K562 (cell line): ENCODE measurements around the gene DAP. TPM values are rescaled to one million over a fixed set of nuclear protein-coding genes. Genes with fewer than 3 reads are reported as not detected.

Experiments used
- CBFA2T2 ChIP-seq: fragments of 450-650 bp; conservative IDR thresholded peaks from 2 replicates; pipeline ENCODE4 v1.6.1; 2017; ENCODE audit warnings: mild to moderate bottlenecking
- CHCHD3 ChIP-seq: fragments of 250-450 bp; sonication (Bioruptor Pico); IDR thresholded peaks from 2 replicates; pipeline ENCODE4 v2.1.2; 2022; ENCODE audit warnings: mild to moderate bottlenecking
- CREB5 ChIP-seq: fragments of 250-450 bp; sonication (Bioruptor Pico); IDR thresholded peaks from 2 replicates; pipeline ENCODE4 v1.5.0; 2020; ENCODE audit warnings: mild to moderate bottlenecking
- DACH1 ChIP-seq: fragments of 450-650 bp; IDR thresholded peaks from 2 replicates; pipeline ENCODE4 v1.6.1; 2018; ENCODE audit not compliant: partially characterized antibody
- FOXJ3 ChIP-seq: sonication (generic); formaldehyde crosslinking; IDR thresholded peaks from 2 replicates; pipeline ENCODE4 v1.4.0; 2020; ENCODE audit warnings: mild to moderate bottlenecking, missing genetic modification reagents
- ZBED1 ChIP-seq: IDR thresholded peaks from 2 replicates; pipeline ENCODE4 v1.6.1; 2014
- ZNF3 ChIP-seq: fragments of 250-450 bp; sonication (Bioruptor Pico); IDR thresholded peaks from 2 replicates; pipeline ENCODE4 v1.5.0; 2021; ENCODE audit warnings: mild to moderate bottlenecking, moderate library complexity
- ZNF318 ChIP-seq, 2 experiments: fragments of 450-650 bp; IDR thresholded peaks; 2 replicates each; pipeline ENCODE4 v1.6.1; 2016; ENCODE audit warnings: mild to moderate bottlenecking in 2 of 2, borderline replicate concordance in 1 of 2, low read depth in 1 of 2, moderate library complexity in 1 of 2
- polyA plus RNA-seq, 8 experiments: library from polyadenylated mRNA; depleted of rRNA in 4 of 8; stranded (reverse) in 5 of 8; unstranded in 3 of 8; fragments of >200 nt; fragmentation: Nextera tagmentation in 2 of 8; fragmentation: Illumina TruSeq in 1 of 8; extraction: Ambion mirVana in 2 of 8; extraction: Trizol in 1 of 8; gene quantifications; 2 replicates each; pipeline versions ENCODE4 v1.2.1 to v1.2.3, GENCODE V29; 2011 to 2014; ENCODE audit warnings: inconsistent platforms in 1 of 8, missing spikeins in 1 of 8
- total RNA-seq, 7 experiments: library from RNA; depleted of rRNA in 6 of 7; stranded (reverse); fragments of >200 nt in 6 of 7; fragmentation: Illumina TruSeq in 2 of 7; extraction: Trizol in 2 of 7; gene quantifications; 2 replicates each; pipeline versions ENCODE4 v1.2.1 to v1.2.3, GENCODE V29; 2011 to 2021; ENCODE audit warnings: low replicate concordance in 1 of 7
- TF ChIP-seq, protein P1 (sequence below): fragments of 250-450 bp; sonication (Bioruptor Pico); IDR thresholded peaks from 2 replicates; pipeline ENCODE4 v1.9.0; 2021; ENCODE audit warnings: mild to moderate bottlenecking, inconsistent platforms
- TF ChIP-seq, protein P2 (sequence below): fragments of 450-650 bp; IDR thresholded peaks from 2 replicates; pipeline ENCODE4 v1.6.1; 2017; ENCODE audit warnings: antibody characterized with exemption
- TF ChIP-seq, protein P3 (sequence below): fragments of 250-450 bp; sonication (Bioruptor Pico); IDR thresholded peaks from 2 replicates; pipeline ENCODE4 v1.8.0; 2022; ENCODE audit warnings: inconsistent platforms, mild to moderate bottlenecking, moderate library complexity, borderline replicate concordance

Gene DAP
- total and polyA plus RNA-seq, 9 of the 15 experiments (the other 6 are each of a cell fraction or from before 2014, with no cell fraction given): 14.1 to 151 (median 34.5) TPM

DNA sequence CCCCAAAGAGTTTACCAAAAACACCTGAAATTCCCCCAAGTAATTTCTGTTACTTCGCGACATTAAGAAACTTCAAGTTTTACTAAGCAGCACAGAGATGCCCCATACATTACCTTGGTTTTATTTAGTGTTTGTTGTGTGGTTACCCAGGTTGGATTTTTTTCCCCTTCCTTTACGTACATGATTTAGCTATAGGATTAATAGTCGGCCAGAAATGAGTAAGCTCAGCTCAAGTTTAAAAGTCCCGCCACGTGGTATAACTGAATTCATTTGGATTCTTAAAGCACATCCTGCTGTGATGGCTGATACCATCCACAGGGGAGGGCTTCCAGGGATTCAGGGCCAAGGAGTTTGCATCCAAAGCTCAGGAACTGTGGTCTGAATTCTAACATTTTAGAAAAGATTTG lies 75.9 kb downstream of the DAP start (continued):
- TF ChIP-seq ZNF318 (IDR thresholded peaks at IDR 0.05; ENCODE audit: borderline replicate concordance in 1 of 2, low read depth in 1 of 2) (no peak), CREB5 (CRISPR knock-in tag) (no peak), CBFA2T2 (no peak), ZNF3 (CRISPR knock-in tag) (no peak), DACH1 (no peak), ZBED1 (no peak), FOXJ3 (CRISPR knock-in tag) (no peak), CHCHD3 (CRISPR knock-in tag) (no peak)
- TF ChIP-seq, protein P1, sequence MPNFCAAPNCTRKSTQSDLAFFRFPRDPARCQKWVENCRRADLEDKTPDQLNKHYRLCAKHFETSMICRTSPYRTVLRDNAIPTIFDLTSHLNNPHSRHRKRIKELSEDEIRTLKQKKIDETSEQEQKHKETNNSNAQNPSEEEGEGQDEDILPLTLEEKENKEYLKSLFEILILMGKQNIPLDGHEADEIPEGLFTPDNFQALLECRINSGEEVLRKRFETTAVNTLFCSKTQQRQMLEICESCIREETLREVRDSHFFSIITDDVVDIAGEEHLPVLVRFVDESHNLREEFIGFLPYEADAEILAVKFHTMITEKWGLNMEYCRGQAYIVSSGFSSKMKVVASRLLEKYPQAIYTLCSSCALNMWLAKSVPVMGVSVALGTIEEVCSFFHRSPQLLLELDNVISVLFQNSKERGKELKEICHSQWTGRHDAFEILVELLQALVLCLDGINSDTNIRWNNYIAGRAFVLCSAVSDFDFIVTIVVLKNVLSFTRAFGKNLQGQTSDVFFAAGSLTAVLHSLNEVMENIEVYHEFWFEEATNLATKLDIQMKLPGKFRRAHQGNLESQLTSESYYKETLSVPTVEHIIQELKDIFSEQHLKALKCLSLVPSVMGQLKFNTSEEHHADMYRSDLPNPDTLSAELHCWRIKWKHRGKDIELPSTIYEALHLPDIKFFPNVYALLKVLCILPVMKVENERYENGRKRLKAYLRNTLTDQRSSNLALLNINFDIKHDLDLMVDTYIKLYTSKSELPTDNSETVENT (CRISPR knock-in tag): no peak
- TF ChIP-seq, protein P2, sequence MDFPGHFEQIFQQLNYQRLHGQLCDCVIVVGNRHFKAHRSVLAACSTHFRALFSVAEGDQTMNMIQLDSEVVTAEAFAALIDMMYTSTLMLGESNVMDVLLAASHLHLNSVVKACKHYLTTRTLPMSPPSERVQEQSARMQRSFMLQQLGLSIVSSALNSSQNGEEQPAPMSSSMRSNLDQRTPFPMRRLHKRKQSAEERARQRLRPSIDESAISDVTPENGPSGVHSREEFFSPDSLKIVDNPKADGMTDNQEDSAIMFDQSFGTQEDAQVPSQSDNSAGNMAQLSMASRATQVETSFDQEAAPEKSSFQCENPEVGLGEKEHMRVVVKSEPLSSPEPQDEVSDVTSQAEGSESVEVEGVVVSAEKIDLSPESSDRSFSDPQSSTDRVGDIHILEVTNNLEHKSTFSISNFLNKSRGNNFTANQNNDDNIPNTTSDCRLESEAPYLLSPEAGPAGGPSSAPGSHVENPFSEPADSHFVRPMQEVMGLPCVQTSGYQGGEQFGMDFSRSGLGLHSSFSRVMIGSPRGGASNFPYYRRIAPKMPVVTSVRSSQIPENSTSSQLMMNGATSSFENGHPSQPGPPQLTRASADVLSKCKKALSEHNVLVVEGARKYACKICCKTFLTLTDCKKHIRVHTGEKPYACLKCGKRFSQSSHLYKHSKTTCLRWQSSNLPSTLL: no peak
- TF ChIP-seq, protein P3, sequence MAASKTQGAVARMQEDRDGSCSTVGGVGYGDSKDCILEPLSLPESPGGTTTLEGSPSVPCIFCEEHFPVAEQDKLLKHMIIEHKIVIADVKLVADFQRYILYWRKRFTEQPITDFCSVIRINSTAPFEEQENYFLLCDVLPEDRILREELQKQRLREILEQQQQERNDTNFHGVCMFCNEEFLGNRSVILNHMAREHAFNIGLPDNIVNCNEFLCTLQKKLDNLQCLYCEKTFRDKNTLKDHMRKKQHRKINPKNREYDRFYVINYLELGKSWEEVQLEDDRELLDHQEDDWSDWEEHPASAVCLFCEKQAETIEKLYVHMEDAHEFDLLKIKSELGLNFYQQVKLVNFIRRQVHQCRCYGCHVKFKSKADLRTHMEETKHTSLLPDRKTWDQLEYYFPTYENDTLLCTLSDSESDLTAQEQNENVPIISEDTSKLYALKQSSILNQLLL (CRISPR knock-in tag): no peak
